HS-27A (cell line): Measurements from ENCODE around the gene RCOR1.
"Not testable (repeated sequence)": the region's sequence is repeated elsewhere in the genome, so short reads cannot be mapped to it uniquely, and the experiment has no call there.

Experiments
- DNase-seq: peaks from one replicate; pipeline ENCODE4 v3.0.0-alpha.2; 2012; ENCODE audit warnings: low read depth, missing footprints

Gene RCOR1

GRCh38 chr14:102593061-102593824 lies 794 bp downstream of the RCOR1 start:
- DNase-seq: no peak

GRCh38 chr14:102593825-102594137 lies 1.3 kb downstream of the RCOR1 start:
- DNase-seq: no peak

- no peak for DNase-seq
Observed at GRCh38 chr14:102594514-102595175, 2.2 kb downstream of the RCOR1 start.

- no peak for DNase-seq
Observed at GRCh38 chr14:102601378-102601925, 9.0 kb downstream of the RCOR1 start.

GRCh38 chr14:102602421-102603292 lies 10.2 kb downstream of the RCOR1 start:
- DNase-seq: no peak

- no peak for DNase-seq
Observed at GRCh38 chr14:102603293-102603907, 11.0 kb downstream of the RCOR1 start.

- DNase-seq: no peak
Observed at GRCh38 chr14:102604183-102604582, 11.7 kb downstream of the RCOR1 start.

- no peak for DNase-seq
Observed at GRCh38 chr14:102605029-102605428, 12.6 kb downstream of the RCOR1 start.

- DNase-seq: no peak
Observed at GRCh38 chr14:102606296-102606695, 13.8 kb downstream of the RCOR1 start.

- no peak for DNase-seq
Observed at GRCh38 chr14:102608064-102608446, 15.6 kb downstream of the RCOR1 start.

- no peak for DNase-seq
Observed at GRCh38 chr14:102610968-102611811, 18.7 kb downstream of the RCOR1 start.

- DNase-seq: no peak
Observed at GRCh38 chr14:102616318-102616717, 23.9 kb downstream of the RCOR1 start.

- DNase-seq: no peak
Observed at GRCh38 chr14:102616799-102617198, 24.4 kb downstream of the RCOR1 start.

- not testable (repeated sequence) for DNase-seq
Observed at GRCh38 chr14:102619012-102619411, 26.6 kb downstream of the RCOR1 start.

- DNase-seq: no peak
Observed at GRCh38 chr14:102620413-102620812, 28.0 kb downstream of the RCOR1 start.

GRCh38 chr14:102622262-102622885 lies 29.9 kb downstream of the RCOR1 start:
- DNase-seq: no peak

GRCh38 chr14:102624666-102625065 lies 32.2 kb downstream of the RCOR1 start:
- no peak for DNase-seq

- no peak for DNase-seq
Observed at GRCh38 chr14:102625564-102626296, 33.3 kb downstream of the RCOR1 start.

- DNase-seq: no peak
Observed at GRCh38 chr14:102626530-102626929, 34.1 kb downstream of the RCOR1 start.

GRCh38 chr14:102629011-102629444 lies 36.6 kb downstream of the RCOR1 start:
- no peak for DNase-seq
